ENCODE data around the gene CDC42. TPM values are rescaled to one million over a fixed set of nuclear protein-coding genes. Genes with fewer than 3 reads are reported as not detected.

CDC42 gene
- total and polyA plus RNA-seq, 10 donors = 108 to 254 (median 220) TPM

DNA sequence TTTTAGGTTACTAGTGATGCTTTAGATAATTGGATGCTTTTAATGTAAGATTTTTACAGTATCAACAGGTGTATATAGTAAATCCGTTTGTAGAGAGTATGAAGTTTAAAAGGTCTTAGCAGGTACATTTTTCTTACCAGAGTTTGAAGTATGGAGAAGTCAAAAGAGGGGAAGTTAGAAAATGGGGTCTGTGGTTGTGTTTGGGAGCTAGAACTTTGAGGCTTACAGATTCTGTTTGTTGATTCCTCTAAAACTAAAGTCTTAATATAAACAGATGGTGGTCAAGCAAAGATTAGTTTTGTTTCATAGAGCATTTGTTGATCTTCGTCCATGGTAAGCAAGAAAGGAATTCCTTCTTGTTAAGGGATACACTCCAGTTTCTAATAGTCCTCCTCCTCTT lies 35.8 kb downstream of the CDC42 start:
- Histone ChIP-seq H3K27ac (peak overlapping the region in 6 of 8 donors; percentile 4 to 67 (median 32)), H3K36me3 (peaks cover 0 to 94% (median 39%) of the 10 kb centered on the region in 6 donors), H3K9me3 (no peaks in the 10 kb centered on the region), H3K4me1 (peaks cover 36 to 100% (median 77%) of the 10 kb centered on the region in 6 donors), H3K4me3 (no peak overlapping the region), H3K27me3 (replicated peaks in 1 of 7) (no peaks in the 10 kb centered on the region)
- intact Hi-C loops (cut with DNase I; ENCODE audit: low total_unique reads) = no loop called here
- no peak for DNase-seq
- 31 to 44% (median 38%) methylated on average over 2 of the region's 2 CpGs for WGBS, 5 donors
- TF ChIP-seq CTCF (IDR thresholded peaks at IDR 0.05 in 8 of 11, conservative IDR thresholded peaks at IDR 0.05 in 3 of 11) (no peak), POLR2A (IDR thresholded peaks at IDR 0.05) (no peak), POLR2AphosphoS5 (IDR thresholded peaks at IDR 0.05) (no peak)

DNA sequence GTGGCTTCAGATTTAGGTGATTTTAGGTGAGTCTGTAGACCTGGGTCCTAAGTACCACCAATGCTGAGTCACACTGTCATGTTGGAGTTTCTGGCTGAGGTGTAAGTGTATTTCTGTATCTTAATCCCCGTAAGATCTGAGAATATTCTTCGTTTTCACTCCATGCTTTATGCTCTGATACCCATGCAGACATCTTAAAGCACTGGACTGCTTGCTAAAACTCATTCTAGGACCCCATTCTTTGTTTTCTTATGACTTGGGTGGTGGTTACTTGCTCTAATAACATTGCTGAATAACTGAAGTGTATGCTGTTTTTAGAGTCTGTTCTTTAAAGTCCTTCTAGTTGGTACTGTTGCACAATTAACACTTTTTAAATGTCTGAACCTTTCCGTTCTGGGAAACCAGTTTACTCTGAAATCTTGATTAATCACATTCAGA lies 36.6 kb downstream of the CDC42 start:
- WGBS, 5 donors = 29 to 44% (median 38%) methylated on average over 3 of the region's 3 CpGs
- H3K4me3 ChIP-seq = peak overlapping the region in 1 of 8 donors; percentile 37
- H3K36me3 ChIP-seq = peaks cover 0 to 94% (median 42%) of the 10 kb centered on the region in 6 donors
- TF ChIP-seq CTCF (IDR thresholded peaks at IDR 0.05 in 8 of 11, conservative IDR thresholded peaks at IDR 0.05 in 3 of 11) (no peak), POLR2A (IDR thresholded peaks at IDR 0.05) (no peak), POLR2AphosphoS5 (IDR thresholded peaks at IDR 0.05) (no peak)
- H3K4me1 ChIP-seq = peaks cover 38 to 99% (median 75%) of the 10 kb centered on the region in 6 donors
- H3K9me3 ChIP-seq = no peaks in the 10 kb centered on the region
- intact Hi-C loops (cut with DNase I; ENCODE audit: low total_unique reads) = no loop called here
- no peak for DNase-seq
- H3K27me3 ChIP-seq (replicated peaks in 1 of 7) = no peaks in the 10 kb centered on the region
- H3K27ac ChIP-seq = peak overlapping the region in 5 of 8 donors; percentile 40 to 67 (median 52)

- Histone ChIP-seq H3K4me1 (peaks cover 38 to 95% (median 72%) of the 10 kb centered on the region in 6 donors), H3K36me3 (peaks cover 0 to 94% (median 45%) of the 10 kb centered on the region in 6 donors)
- 1 to 8% (median 2%) methylated on average over 6 of the region's 6 CpGs for WGBS, 5 donors
Observed at GRCh38 chr1:22089787-22090186, 37.3 kb downstream of the CDC42 start.

More at GRCh38 chr1:22089787-22090186, 37.3 kb downstream of the CDC42 start:
- DNase-seq = no peak
- Histone ChIP-seq H3K27ac (peak overlapping the region in 6 of 8 donors; percentile 15 to 67 (median 48)), H3K9me3 (no peaks in the 10 kb centered on the region), H3K4me3 (peak overlapping the region in 2 of 8 donors; percentile 2 to 37), H3K27me3 (replicated peaks in 1 of 7) (no peaks in the 10 kb centered on the region)
- intact Hi-C loops (cut with DNase I; ENCODE audit: low total_unique reads) = no loop called here
- TF ChIP-seq POLR2AphosphoS5 (IDR thresholded peaks at IDR 0.05) (peak in 1 of 3 donors; percentile 14), CTCF (IDR thresholded peaks at IDR 0.05 in 8 of 11, conservative IDR thresholded peaks at IDR 0.05 in 3 of 11) (no peak)

Measured in spleen (tissue), 11 donors.